DMS79 (cell line): ENCODE measurements around the gene CXCL12.

Source experiments
- DNase-seq: peaks from one replicate; lab custom pipeline; 2025; lab: John Stamatoyannopoulos, UW

CXCL12 gene

GRCh38 chr10:44399659-44400451, 15.0 kb upstream of the CXCL12 start:
- no peak for DNase-seq

- peak; percentile 83 for DNase-seq
Observed at GRCh38 chr10:44398747-44399658, 14.1 kb upstream of the CXCL12 start.

- DNase-seq, result no peak
Observed at GRCh38 chr10:44398271-44398670, 13.4 kb upstream of the CXCL12 start.

GRCh38 chr10:44397476-44398225, 12.8 kb upstream of the CXCL12 start:
- no peak for DNase-seq

- no peak for DNase-seq
Observed at GRCh38 chr10:44396671-44397191, 11.8 kb upstream of the CXCL12 start.

- no peak for DNase-seq
Observed at GRCh38 chr10:44395902-44396670, 11.2 kb upstream of the CXCL12 start.

- DNase-seq, result no peak
Observed at GRCh38 chr10:44395396-44395795, 10.5 kb upstream of the CXCL12 start.

- no peak for DNase-seq
Observed at GRCh38 chr10:44394696-44395381, 9.9 kb upstream of the CXCL12 start.

- no peak for DNase-seq
Observed at GRCh38 chr10:44393834-44394547, 9.1 kb upstream of the CXCL12 start.

GRCh38 chr10:44393051-44393630, 8.2 kb upstream of the CXCL12 start:
- DNase-seq, result no peak

GRCh38 chr10:44392420-44392819, 7.5 kb upstream of the CXCL12 start:
- DNase-seq, result no peak

- no peak for DNase-seq
Observed at GRCh38 chr10:44391981-44392380, 7.1 kb upstream of the CXCL12 start.

- DNase-seq, result no peak
Observed at GRCh38 chr10:44390585-44391072, 5.7 kb upstream of the CXCL12 start.

- no peak for DNase-seq
Observed at GRCh38 chr10:44389556-44389955, 4.7 kb upstream of the CXCL12 start.

- DNase-seq, result no peak
Observed at GRCh38 chr10:44389150-44389549, 4.3 kb upstream of the CXCL12 start.

- DNase-seq, result no peak
Observed at GRCh38 chr10:44388641-44389040, 3.7 kb upstream of the CXCL12 start.

- no peak for DNase-seq
Observed at GRCh38 chr10:44387853-44388251, 3.0 kb upstream of the CXCL12 start.

- DNase-seq, result no peak
Observed at GRCh38 chr10:44386546-44387052, 1.7 kb upstream of the CXCL12 start.
